ENCODE data around the gene ZNF302. TPM values are rescaled to one million over a fixed set of nuclear protein-coding genes. Genes with fewer than 3 reads are reported as not detected.

The ZNF302 gene
- total RNA-seq (2022; extraction: Qiagen RNA extraction), result 15.5 to 19.1 TPM (median 17.1 TPM) in 5 replicates

GRCh38 chr19:34677386-34678084 lies at the start of gene ZNF302:
Gene ZNF302, plus strand, starts transcription at chr19:34677678. Its CDS starts 1,127 bp downstream, at chr19:34678805.

GRCh38 chr19:34676697-34677385 lies 637 bp upstream of the ZNF302 start, which contains the start of gene SCGB2B2:
Gene SCGB2B2, minus strand, starts transcription at chr19:34677159. Its CDS starts 82,596 bp downstream, at chr19:34594563.

GRCh38 chr19:34733746-34734536 lies 56.5 kb downstream of the ZNF302 start, which contains the start of gene ZNF181:
Gene ZNF181, plus strand, starts transcription at chr19:34734243. Its CDS starts 795 bp downstream, at chr19:34735038.

Other genes starting within 250 kb of the ZNF302 start
- 228 to 398 TPM (median 256 TPM) in 5 replicates for gene UBA2, start 249.3 kb upstream of the ZNF302 start, total RNA-seq (2022; extraction: Qiagen RNA extraction)
- gene WTIP, start 195.9 kb upstream of the ZNF302 start, total RNA-seq (2022; extraction: Qiagen RNA extraction), result 22.6 to 35.1 TPM (median 33.4 TPM) in 5 replicates
- 0.05 to 0.28 TPM (median 0.15 TPM) in 3 of 5 replicates, not detected in the others for gene SCGB2B2, start 519 bp upstream of the ZNF302 start, total RNA-seq (2022; extraction: Qiagen RNA extraction)
- 7.6 to 11.9 TPM (median 10.4 TPM) in 5 replicates for gene ZNF181, start 56.6 kb downstream of the ZNF302 start, total RNA-seq (2022; extraction: Qiagen RNA extraction)
- 2.1 to 3.4 TPM (median 2.7 TPM) in 5 replicates for gene ZNF599, start 95.5 kb downstream of the ZNF302 start, total RNA-seq (2022; extraction: Qiagen RNA extraction)
- 4.7 to 6.2 TPM (median 5.1 TPM) in 5 replicates for gene ZNF30, start 249.2 kb downstream of the ZNF302 start, total RNA-seq (2022; extraction: Qiagen RNA extraction)